Activated CD4-positive, CD25-positive, alpha-beta regulatory T cell treated with anti-CD3 and anti-CD28 coated beads, Interleukin-2, amount 50 U/mL, for 24 hours (primary cell): ENCODE results near the gene EEF1B2.
"Not testable (repeated sequence)": the region's sequence is repeated elsewhere in the genome, so short reads cannot be mapped to it uniquely, and the experiment has no call there.

Experiments
- ATAC-seq, 2 donors: fragments of 150-1000 bp; cut with Tn5 transposase; one replicate each; pipeline ENCODE4 v1.10.0; 2021; ENCODE audit warnings: mild to moderate bottlenecking in 1 of 2, moderate library complexity in 1 of 2

Gene EEF1B2

DNA sequence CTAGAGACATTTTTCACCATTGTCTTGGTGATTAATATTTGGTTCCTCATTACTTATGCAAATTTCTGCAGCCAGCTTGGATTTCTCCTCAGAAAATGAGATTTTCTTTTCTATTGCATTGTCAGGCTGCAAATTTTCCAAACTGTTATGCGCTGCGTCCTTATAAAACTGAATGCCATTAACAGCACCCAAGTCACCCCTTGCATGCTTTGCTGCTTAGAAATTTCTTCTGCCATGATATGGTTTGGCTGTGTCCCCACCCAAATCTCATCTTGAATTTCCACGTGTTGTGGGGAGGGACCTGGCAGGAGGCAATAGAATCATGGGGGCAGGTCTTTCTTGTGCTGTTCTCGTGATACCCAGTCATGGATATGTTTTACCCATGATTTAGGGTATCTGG lies 8.5 kb downstream of the EEF1B2 start:
- ATAC-seq = not testable (repeated sequence)

DNA sequence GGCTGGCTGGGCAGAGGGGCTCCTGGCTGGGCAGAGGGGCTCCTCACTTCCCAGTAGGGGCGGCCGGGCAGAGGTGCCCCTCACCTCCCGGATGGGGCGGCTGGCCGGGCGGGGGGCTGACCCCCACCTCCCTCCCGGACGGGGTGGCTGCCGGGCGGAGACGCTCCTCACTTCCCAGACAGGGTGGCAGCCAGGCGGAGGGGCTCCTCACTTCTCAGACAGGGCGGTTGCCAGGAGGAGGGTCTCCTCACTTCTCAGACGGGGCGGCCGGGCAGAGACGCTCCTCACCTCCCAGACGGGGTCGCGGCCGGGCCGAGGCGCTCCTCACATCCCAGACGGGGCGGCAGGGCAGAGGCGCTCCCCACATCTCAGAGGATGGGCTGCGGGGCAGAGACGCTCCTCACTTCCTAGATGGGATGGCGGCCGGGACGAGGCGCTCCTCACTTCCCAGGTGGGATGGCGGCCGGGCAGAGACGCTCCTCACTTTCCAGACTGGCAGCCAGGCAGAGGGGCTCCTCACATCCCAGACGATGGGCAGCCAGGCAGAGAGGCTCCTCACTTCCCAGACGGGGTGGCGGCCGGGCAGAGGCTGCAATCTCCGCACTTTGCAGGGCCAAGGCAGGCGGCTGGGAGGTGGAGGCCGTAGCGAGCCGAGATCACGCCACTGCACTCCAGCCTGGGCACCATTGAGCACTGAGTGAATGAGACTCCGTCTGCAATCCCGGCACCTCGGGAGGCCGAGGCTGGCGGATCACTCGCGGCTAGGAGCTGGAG lies 12.1 kb downstream of the EEF1B2 start:
- ATAC-seq = not testable (repeated sequence)

DNA sequence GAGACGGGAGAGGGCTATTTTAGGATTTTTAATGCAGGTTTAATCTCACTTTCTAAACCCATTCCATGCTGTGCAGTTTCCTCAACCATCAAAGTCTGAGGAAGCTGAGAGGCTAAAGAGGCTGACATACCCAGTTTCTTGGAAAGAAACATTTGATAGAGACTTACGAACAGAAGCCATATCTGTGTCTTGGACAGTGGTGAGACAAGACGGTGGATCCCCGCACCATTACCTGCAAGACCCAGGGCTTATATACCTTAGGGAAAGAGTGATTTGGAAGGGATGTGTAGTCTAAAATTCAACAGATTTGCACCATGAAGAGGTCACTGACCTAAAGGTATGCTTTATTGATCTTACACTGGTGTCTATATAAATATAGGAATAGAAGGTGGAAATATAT lies 13.5 kb downstream of the EEF1B2 start:
- ATAC-seq = no peak

DNA sequence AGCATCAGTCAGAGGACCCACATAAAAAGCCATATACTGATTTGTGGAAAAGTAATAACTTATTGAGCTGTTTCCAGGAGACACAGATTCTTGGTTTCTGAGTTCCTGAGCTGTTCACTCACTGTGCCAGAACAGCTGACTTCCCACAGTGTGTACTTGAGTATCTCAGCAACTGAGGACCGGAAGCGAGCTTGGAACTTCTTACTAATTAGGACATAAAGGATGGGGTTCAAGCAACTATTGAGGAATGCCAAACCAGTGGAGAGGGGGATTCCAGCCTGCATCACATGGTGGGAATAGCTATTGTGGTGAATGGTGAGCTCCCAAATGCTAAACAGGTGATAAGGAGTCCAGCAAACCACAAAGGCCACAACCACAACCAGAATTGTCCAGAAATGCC lies 16.4 kb downstream of the EEF1B2 start:
- no peak for ATAC-seq

DNA sequence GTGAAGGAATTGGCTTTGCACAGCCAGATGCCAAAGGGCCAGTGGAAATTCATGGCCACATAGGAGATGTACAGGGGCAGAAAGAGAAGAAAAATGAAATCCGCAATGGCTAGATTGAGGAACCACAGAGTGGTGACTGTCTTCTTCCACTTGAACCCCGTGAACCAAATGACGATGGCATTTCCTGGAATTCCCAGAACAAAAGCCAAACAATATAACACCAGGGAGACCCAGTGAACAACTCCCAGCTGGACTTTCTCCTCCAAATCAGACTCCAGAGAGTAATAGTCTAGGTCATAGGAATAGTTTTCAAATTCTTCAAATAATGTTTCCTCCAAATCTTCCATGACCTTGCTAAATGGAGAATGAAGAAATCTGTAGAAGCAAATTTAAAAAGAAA lies 17.2 kb downstream of the EEF1B2 start:
- no peak for ATAC-seq

DNA sequence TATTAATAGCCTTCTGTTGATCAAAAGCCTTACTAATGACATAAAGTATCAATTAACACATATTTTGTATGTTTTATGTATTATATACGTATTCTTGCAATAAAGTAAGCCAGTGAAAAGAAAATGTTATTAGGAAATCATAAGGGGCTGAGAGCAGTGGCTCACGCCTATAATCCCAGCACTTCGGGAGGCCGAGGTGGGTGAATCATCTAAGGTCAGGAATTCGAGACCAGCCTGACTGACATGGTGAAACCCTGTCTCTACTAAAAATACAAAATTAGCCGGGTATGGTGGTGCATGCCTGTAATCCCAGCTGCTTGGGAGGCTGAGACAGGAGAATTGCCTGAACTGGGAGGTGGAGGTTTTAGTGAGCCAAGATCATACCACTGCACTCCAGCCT lies 21.8 kb downstream of the EEF1B2 start:
- ATAC-seq = not testable (repeated sequence)

DNA sequence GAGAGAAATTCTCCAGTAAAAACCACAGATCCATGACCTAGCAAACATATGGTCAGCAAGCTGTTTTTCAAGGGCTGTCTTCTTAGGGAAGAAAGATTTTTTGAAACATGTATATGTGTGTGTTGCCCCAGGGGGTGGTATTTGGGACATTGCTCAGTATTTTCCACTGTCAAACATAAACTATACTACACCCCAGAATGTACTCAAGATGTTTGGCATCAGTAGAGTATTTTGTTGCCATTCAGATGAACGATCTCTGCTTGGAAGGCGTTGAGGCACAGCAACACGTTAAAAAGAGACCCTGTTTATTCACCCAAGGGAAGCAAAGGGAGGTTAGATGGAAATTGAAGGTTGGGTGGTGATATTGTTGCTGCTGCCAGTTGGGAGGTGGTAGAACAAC lies 30.0 kb downstream of the EEF1B2 start:
- no peak for ATAC-seq

DNA sequence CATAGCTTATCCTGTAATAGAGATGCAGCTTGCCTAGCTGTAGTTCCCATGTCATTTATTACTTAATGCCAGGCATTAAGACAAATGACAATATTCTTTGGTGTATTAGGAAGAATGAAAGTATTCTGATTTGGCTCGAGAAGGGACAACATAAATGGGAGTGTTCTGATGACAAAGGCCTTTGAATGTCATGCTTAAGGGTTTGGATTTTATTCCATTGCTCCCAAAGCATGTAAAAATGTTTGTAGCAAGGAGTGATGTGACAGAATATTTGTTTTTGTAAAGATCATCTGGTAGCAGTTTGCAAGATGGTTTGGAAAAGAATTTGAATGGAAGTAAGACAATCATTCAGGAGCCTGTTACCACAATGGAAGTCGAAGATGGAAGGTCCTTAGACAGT lies 30.4 kb downstream of the EEF1B2 start:
- ATAC-seq = no peak

DNA sequence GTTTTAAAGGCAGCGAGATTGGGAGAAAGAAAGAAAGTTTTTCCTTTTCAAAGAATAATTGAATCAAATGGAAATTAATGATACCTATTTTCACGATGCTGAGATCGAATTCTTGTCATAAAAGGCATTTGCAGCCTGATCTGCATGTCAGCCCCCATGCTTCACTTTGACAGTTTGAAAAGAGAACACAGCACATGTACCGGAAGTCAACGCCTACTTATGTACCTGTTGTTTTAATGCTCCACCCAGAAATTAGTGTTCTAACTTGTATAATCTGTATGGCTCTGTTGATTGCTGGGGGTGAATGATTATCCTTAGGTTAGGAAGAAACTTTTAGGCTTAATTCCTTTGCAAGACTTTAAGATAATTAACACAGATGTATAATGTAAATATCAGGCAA lies 31.0 kb downstream of the EEF1B2 start:
- ATAC-seq = no peak

DNA sequence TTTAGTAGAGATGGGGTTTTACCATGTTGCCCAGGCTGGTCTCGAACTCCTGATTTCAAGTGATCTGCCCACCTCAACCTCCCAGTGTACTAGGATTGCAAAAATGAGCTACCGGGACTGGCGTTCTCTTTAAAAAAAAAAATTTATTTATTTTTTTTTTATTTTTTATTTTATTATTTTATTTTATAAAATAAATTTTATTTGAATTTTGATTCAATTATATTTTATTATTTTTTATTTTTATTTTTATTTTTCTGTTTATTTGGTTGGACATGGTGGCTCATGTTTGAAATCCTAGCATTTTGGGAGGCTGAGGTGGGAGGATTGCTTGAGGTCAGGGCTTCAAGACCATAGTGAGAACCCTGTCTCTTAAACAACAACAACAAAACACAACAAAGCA lies 32.5 kb downstream of the EEF1B2 start:
- no peak for ATAC-seq

DNA sequence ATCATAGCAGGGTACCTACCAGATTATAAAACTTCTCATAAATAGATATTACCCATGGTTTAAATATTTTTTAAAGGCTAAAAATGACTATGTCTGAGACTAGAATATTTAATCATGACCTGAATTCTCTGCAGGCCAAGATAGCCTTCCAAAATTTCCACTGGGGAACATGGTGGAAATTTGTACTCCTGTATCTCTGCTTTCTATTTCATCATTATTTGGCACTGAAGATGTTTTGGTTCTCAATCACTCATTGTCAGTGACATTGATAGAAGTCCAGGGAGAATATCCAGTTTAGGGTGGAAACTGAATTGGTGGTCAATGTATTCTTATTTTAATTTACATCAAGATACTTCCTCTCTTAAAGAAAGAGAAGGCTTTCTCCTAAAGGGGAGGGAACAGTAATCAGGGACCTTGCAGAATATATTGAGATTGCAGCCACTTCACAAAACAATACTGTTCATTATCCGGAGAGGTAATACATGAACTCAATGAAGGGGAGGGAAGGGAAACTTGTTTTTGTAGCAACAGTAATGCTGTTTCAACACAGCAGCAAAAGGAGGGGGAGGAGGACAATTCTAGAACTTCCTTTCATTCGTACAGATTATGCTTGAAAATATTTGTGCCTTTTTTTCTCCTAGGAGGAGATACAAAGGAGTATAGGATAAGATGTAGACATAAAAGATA lies 34.1 kb downstream of the EEF1B2 start:
- no peak for ATAC-seq

DNA sequence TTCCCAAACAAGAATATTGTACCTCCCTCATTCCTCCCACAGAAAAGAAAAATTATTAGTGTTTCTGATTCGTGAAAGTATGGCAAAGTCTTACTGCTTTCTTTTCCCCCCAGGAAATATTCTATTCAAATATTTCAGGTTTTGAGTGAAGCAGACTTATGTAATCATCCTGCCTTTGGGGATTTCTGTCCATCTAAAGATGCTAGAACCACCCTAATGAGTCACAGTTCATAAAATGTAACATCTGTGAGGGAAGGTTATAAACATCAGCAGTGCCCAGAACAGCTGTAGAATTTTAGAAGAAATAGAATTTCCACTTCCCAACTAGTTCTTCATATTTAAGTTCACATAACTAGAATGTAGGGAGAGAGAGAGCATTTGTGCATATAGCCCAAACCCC lies 39.0 kb downstream of the EEF1B2 start:
- ATAC-seq = no peak

DNA sequence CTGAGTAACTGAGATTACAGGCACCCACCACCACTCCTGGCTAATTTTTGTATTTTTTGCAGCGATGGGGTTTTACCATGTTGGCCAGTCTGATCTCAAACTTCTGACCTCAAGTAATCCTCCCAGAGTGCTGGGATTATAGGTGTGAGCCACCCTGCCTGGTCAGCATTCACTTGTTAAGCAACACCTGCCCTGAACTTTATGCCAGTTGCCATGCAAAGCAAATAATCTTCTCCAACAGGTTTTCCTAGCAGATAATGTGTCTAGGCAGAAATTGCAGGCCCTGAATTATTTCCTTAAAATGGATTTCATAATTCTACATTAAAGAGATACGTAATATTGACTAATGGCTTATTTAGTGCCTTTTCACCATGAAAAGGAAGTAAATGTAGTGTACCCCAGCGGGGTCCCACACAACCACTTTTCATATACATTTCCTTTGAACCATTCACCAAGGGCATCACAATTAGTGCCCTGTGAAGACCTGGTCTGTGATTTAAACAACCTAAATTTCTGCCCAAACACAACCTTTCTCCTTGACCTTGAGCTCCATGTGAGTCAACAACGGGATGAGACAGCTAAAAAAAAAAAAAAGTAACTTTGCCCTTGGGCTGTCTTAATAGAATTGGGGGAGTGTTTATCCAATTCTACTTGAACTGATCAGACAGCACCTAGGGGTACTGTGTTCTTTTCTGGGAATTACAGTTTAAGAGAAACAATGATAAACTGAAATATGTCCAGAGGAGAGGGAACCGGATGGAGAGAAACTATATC lies 41.6 kb downstream of the EEF1B2 start:
- ATAC-seq = no peak

DNA sequence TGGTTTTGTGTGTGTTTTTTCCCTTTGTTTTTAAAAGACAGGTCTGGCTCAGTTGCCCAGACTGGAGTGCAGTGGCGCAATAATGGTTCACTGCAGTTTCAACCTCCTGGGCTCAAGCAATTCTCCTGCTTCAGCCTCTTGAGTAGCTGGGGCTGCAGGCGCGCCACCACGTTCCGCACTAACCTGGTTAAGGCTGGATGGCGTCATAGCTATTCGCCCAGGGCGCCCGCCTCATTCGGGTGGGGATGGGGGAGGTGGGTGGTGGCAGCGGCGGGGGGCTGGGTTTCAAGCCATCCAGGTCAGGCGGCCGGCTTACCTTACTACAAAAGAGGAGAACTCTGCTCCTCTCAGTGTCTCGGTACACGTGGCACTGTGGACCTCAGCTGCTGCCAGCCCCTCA lies 42.8 kb downstream of the EEF1B2 start:
- no peak for ATAC-seq

DNA sequence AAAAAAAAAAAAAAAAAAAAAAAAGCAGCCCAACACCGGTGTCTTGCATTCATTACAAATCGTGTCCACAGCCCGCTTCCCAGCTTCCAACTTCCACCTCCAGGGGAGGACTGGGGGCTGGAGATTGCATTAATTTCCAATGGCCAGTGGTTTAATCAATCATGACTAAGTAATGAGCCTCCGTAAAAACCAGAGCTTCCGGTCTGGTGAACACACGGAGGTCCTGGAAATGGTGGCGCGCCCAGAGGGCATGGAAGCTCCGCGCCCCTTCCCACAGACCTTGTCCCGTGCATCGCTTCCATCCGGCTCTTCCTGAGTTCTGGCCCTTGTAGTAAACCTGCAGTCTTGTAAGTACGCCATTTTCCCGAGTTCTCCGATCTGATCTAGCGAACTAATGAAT lies 43.6 kb downstream of the EEF1B2 start:
- ATAC-seq = no peak

DNA sequence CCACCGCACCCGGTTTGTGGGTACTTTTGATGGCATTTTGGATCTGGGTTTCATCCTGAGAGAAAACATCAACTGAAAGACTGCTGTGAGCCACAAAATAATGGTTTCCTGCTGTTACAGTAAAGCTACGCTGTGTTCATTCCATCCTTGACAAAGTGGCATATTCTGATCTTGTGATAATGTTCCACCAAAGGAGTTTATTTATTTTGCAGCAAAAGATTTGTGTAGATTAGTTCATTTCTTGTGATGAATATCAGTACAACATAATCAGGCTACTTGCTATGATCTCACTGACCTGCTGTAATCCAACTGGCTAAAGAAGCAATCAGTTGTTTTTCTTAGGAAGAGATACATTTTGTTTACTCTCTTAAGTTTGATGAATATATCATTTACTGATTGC lies 45.0 kb downstream of the EEF1B2 start:
- ATAC-seq = no peak

DNA sequence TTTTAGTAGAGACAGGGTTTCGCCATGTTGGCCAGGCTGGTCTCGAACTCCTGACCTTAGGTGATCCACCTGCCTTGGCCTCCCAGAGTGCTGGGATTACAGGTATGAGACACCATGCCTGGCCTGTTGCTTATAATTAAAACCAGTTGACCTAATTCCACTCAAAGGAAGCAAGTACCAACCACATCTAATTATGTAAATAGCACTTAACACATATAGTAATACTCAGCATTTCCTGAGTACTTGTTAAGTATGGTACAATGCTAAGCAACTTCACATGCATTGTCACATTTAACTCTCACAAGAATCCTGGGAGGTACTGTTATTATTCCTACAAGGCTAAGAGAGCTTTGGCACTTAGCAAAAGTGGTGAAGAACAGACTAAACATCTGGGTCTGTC lies 47.6 kb downstream of the EEF1B2 start:
- not testable (repeated sequence) for ATAC-seq

DNA sequence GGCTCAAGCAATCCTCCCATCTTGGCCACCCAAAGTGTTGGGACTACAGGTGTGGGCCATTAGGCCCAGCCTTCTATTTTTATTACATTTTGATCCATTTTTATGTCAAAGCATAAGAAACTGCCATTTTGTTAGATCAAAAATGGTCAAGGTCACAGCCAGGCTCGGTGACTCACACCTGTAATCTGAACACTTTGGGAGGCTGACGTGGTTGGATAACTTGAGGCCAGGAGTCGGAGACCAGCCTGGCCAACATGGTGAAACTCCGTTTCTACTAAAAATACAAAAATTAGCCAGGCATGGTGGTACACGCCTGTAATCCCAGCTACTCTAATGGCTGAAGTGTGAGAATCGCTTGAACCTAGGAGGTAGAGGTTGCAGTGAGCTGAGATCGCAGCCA lies 49.2 kb downstream of the EEF1B2 start:
- ATAC-seq = no peak

DNA sequence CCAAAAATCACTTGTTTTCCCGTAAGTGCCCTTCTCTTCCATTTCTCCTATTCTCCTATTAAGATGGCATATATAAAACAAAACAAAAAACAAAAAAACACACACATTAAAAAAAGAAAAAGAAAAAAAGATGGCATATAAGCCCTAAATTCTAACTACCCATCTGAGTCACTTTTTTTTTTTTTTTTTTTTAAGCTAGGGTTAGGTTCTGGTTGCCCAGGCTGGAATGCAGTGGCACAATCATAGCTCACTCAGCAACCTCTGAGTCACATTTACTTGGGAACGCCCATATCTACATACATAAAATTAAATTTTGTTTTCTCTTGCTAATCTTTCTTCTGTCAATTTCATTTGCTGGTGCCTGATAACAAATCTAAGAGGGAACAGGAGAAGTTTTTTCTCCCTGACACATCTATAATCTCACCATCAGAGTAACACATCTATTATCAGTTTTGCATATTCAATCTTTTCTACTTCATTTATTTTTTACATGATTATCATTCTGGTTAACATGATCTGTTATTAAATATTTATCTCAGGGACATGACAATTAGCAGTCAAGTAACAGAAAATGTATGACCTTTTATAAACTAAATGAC lies 52.1 kb downstream of the EEF1B2 start:
- ATAC-seq = no peak
